NOMO-1 (cell line): Measurements from ENCODE around the gene DYNC1I1.

ENCODE experiments used
- DNase-seq, 2 experiments: peaks; one replicate each; lab custom pipeline; 2025; ENCODE audit not compliant: unreplicated experiment in 2 of 2; lab: John Stamatoyannopoulos, UW

DYNC1I1 gene

GRCh38 chr7:96120445-96121225, 348.3 kb downstream of the DYNC1I1 start:
- no peak for DNase-seq

- no peak for DNase-seq
Measured at GRCh38 chr7:96121752-96122151, 349.4 kb downstream of the DYNC1I1 start.

GRCh38 chr7:96122746-96123145, 350.4 kb downstream of the DYNC1I1 start:
- DNase-seq: no peak

- DNase-seq: no peak
Measured at GRCh38 chr7:96126382-96126781, 354.0 kb downstream of the DYNC1I1 start.

- no peak for DNase-seq
Measured at GRCh38 chr7:96127746-96128145, 355.4 kb downstream of the DYNC1I1 start.

GRCh38 chr7:96131525-96131924, 359.2 kb downstream of the DYNC1I1 start:
- DNase-seq: no peak

- no peak for DNase-seq
Measured at GRCh38 chr7:96135241-96135640, 362.9 kb downstream of the DYNC1I1 start.

GRCh38 chr7:96136600-96137239, 364.4 kb downstream of the DYNC1I1 start:
- no peak for DNase-seq

- no peak for DNase-seq
Measured at GRCh38 chr7:96143495-96144259, 371.3 kb downstream of the DYNC1I1 start.

GRCh38 chr7:96144260-96144526, 371.8 kb downstream of the DYNC1I1 start:
- no peak for DNase-seq
